Stomach smooth muscle (tissue), 2 donors: ENCODE data around the gene PXDN.
"Not testable (repeated sequence)": the region's sequence is repeated elsewhere in the genome, so short reads cannot be mapped to it uniquely, and the experiment has no call there.

ENCODE experiments used
- H3K27ac ChIP-seq: one replicate; pipeline ENCODE4 v1.7.0; 2013; ENCODE audit warnings: mild to moderate bottlenecking, low read length, inconsistent platforms
- H3K27me3 ChIP-seq, 2 donors: one replicate each; pipeline ENCODE4 v1.7.0; 2013; ENCODE audit warnings: low read length in 2 of 2; ENCODE audit not compliant: insufficient read depth in 2 of 2, control insufficient read depth in 1 of 2
- H3K36me3 ChIP-seq, 2 donors: one replicate each; pipeline ENCODE4 v1.7.0; 2013; ENCODE audit warnings: low read length in 2 of 2; ENCODE audit not compliant: control insufficient read depth in 2 of 2, insufficient read depth in 2 of 2
- H3K4me1 ChIP-seq: one replicate; pipeline ENCODE4 v1.7.0; 2013; ENCODE audit warnings: low read length; ENCODE audit not compliant: control insufficient read depth, insufficient read depth
- H3K4me3 ChIP-seq, 2 donors: one replicate each; pipeline ENCODE4 v1.7.0; 2013; ENCODE audit warnings: low read length in 2 of 2
- H3K9ac ChIP-seq, 2 donors: one replicate each; pipeline ENCODE4 v1.7.0; 2013; ENCODE audit warnings: low read length in 2 of 2, mild to moderate bottlenecking in 1 of 2
- H3K9me3 ChIP-seq, 2 donors: one replicate each; pipeline ENCODE4 v1.7.0; 2013; ENCODE audit warnings: low read length in 2 of 2; ENCODE audit not compliant: control insufficient read depth in 2 of 2
- donor health status: healthy.
- donor health status: Pancreatic carcinoma.

The PXDN gene

DNA sequence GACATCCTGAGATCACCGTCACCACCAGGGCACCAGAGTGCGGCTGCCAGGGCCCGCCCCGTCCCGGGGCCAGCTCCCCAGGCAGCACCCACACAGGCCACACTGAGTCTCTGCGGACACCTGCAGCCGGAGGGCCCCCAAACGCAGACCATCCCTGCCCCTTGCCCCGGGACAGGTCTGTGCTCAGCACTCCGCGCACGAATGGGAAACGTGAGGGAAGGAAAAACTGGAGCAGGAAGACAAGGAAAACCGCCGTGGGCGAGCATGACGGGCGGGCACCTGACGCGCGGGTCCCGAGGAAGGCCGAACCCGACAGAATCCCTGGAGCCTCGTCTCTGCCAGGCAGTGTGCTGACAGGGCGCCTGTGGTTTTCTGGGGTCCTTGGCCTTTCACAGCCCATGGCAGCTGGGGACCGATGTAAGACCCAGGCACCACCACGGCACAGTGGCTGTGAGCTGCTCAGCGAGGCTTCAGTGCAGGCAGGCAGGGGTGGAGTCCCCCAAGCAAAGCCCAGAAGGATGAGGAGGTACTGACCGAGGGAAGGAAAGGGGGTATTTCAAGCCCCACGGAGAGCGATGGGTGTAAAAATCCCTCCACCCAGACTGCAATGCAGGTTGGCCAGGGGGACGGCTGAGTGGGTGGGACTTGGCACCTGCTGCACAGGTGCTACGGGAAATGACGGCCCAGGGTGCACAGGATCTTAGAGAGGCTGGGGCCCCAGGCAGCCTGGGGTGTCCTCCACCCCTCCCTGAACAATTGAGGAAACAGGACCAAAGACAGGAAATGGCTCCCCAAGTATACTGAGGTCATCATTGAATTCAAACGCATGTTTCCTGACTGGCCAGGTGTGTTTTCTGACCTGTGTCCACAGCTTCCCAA is 59.0 kb downstream of the PXDN start:
- H3K4me1 ChIP-seq = no peaks in the 10 kb centered on the region
- H3K4me3 ChIP-seq = no peak overlapping the region
- no peak overlapping the region for H3K9ac ChIP-seq
- peaks cover 43 to 49% of the 10 kb centered on the region in 2 donors for H3K36me3 ChIP-seq
- no peak overlapping the region for H3K27ac ChIP-seq
- H3K9me3 ChIP-seq = no peaks in the 10 kb centered on the region
- no peaks in the 10 kb centered on the region for H3K27me3 ChIP-seq

- Histone ChIP-seq H3K4me3 (no peak overlapping the region), H3K27ac (no peak overlapping the region), H3K4me1 (no peaks in the 10 kb centered on the region), H3K36me3 (peaks cover 50 to 60% of the 10 kb centered on the region in 2 donors), H3K27me3 (no peaks in the 10 kb centered on the region), H3K9me3 (no peaks in the 10 kb centered on the region), H3K9ac (no peak overlapping the region)
Measured at GRCh38 chr2:1683297-1683696, 61.0 kb downstream of the PXDN start.

GRCh38 chr2:1682181-1682440 is 62.2 kb downstream of the PXDN start:
- Histone ChIP-seq H3K9me3 (no peaks in the 10 kb centered on the region), H3K27ac (no peak overlapping the region), H3K36me3 (peaks cover 53 to 56% of the 10 kb centered on the region in 2 donors), H3K27me3 (no peaks in the 10 kb centered on the region), H3K9ac (no peak overlapping the region), H3K4me1 (peaks cover 3% of the 10 kb centered on the region), H3K4me3 (no peak overlapping the region)

DNA sequence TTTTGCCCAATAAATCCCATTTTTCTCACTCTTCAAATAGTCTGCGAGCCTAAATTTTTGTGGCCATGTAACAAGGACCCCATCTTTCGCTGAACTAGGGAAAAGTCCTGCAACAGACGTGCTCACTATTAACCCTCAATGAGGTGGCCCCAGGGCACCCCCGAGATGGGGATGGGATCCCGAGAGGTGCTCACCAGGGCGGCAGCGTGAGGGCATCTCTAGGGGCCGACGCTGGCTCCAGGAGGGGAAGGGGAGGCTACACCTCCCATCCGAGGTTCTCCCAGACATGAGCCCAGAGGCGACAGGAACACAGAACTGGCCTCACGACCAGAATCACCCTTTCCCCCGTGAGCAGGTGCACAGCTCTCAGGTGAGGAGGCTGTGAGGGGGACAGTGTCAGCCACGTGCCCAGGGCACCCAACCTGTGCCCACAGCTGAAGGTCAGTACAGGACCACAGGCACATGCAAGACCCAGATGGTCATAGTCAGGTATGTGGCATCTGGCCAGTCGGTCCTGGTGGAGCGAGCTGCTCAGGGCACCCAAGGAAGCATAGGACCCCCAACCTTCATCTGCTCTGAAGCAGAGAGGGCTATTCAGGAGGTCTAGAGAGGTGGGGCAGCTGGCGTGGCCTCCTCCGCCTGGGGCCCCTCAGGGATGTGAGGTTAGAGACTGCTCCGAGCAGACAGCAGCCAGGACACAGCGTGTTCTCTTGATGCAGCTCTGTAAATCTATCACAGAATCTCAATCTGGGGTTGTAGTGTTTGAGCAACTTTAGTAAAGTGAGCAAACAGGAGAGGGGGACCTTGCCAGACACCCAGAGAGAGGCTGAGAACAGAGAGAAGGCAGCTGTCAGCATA is 62.8 kb downstream of the PXDN start:
- no peaks in the 10 kb centered on the region for H3K9me3 ChIP-seq
- peaks cover 8% of the 10 kb centered on the region for H3K4me1 ChIP-seq
- no peak overlapping the region for H3K9ac ChIP-seq
- no peaks in the 10 kb centered on the region for H3K27me3 ChIP-seq
- peaks cover 52 to 53% of the 10 kb centered on the region in 2 donors for H3K36me3 ChIP-seq
- H3K27ac ChIP-seq = no peak overlapping the region
- no peak overlapping the region for H3K4me3 ChIP-seq

- Histone ChIP-seq H3K27ac (no peak overlapping the region), H3K9ac (no peak overlapping the region), H3K9me3 (no peaks in the 10 kb centered on the region), H3K4me3 (no peak overlapping the region), H3K27me3 (no peaks in the 10 kb centered on the region), H3K4me1 (peaks cover 14% of the 10 kb centered on the region), H3K36me3 (peaks cover 53 to 56% of the 10 kb centered on the region in 2 donors)
Measured at GRCh38 chr2:1681017-1681318, 63.3 kb downstream of the PXDN start.

GRCh38 chr2:1680222-1681016 is 63.9 kb downstream of the PXDN start:
- Histone ChIP-seq H3K9me3 (no peaks in the 10 kb centered on the region), H3K27me3 (no peaks in the 10 kb centered on the region), H3K4me3 (no peak overlapping the region), H3K36me3 (peaks cover 52% of the 10 kb centered on the region in 2 donors), H3K27ac (no peak overlapping the region), H3K9ac (no peak overlapping the region), H3K4me1 (peaks cover 18% of the 10 kb centered on the region)

DNA sequence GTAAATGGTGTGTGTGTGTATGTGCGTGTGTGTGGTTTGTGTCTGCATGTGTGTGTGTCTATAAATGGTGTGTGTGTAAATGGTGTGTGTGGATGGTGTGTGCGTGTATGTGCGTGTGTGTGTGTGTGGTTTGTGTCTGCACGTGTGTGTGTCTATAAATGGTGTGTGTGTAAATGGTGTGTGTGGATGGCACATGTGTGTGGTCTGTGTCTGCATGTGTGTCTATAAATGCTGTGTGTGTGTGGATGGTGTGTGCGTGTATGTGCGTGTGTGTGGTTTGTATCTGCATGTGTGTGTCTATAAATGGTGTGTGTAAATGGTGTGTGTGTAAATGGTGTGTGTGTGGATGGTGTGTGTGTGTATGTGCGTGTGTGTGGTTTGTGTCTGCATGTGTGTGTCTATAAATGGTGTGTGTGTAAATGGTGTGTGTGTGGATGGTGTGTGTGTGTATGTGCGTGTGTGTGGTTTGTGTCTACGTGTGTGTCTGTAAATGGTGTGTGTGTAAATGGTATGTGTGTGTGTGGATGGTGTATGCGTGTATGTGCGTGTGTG is 64.8 kb downstream of the PXDN start:
- not testable (repeated sequence) for H3K27ac ChIP-seq, H3K27me3 ChIP-seq, H3K4me3 ChIP-seq, H3K9ac ChIP-seq, H3K9me3 ChIP-seq
- peaks cover 48 to 53% of the 10 kb centered on the region in 2 donors for H3K36me3 ChIP-seq
- H3K4me1 ChIP-seq = peaks cover 24% of the 10 kb centered on the region

DNA sequence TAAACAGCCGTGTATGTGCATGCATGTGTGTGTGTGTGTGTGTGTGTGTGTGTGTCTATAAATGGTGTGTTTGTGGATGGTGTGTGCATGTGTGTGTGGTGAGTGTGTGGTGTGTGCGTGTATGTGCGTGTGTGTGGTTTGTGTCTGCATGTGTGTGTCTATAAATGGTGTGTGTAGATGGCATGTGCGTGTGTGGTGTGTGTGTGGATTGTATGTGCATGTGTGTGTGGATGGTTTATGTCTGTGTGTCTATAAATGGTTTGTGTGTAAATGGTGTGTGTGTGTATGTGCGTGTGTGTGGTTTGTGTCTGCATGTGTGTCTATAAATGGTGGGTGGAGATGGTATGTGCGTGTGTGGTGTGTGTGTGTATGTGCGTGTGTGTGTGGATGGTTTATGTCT is 65.2 kb downstream of the PXDN start:
- peaks cover 24% of the 10 kb centered on the region for H3K4me1 ChIP-seq
- not testable (repeated sequence) for H3K27me3 ChIP-seq, H3K27ac ChIP-seq, H3K4me3 ChIP-seq, H3K9ac ChIP-seq, H3K9me3 ChIP-seq
- H3K36me3 ChIP-seq = peaks cover 49 to 53% of the 10 kb centered on the region in 2 donors

- H3K27me3 ChIP-seq = no peaks in the 10 kb centered on the region
- H3K4me1 ChIP-seq = peaks cover 24% of the 10 kb centered on the region
- no peak overlapping the region for H3K9ac ChIP-seq
- peaks cover 54 to 55% of the 10 kb centered on the region in 2 donors for H3K36me3 ChIP-seq
- no peak overlapping the region for H3K27ac ChIP-seq
- H3K4me3 ChIP-seq = no peak overlapping the region
- H3K9me3 ChIP-seq = no peaks in the 10 kb centered on the region
Measured at GRCh38 chr2:1678609-1679008, 65.7 kb downstream of the PXDN start.

GRCh38 chr2:1677821-1678165 is 66.5 kb downstream of the PXDN start:
- Histone ChIP-seq H3K4me3 (no peak overlapping the region), H3K9ac (no peak overlapping the region), H3K4me1 (peaks cover 24% of the 10 kb centered on the region), H3K36me3 (peaks cover 57 to 63% of the 10 kb centered on the region in 2 donors), H3K27me3 (no peaks in the 10 kb centered on the region), H3K27ac (no peak overlapping the region), H3K9me3 (no peaks in the 10 kb centered on the region)
